ENCODE data around the gene KDM6A. TPM values are rescaled to one million over a fixed set of nuclear protein-coding genes. Genes with fewer than 3 reads are reported as not detected.
A peak's percentile ranks its signal among the peaks of the same experiment; 100 is the strongest.
"Not testable (repeated sequence)": the region's sequence is repeated elsewhere in the genome, so short reads cannot be mapped to it uniquely, and the experiment has no call there.

The KDM6A gene
- polyA plus RNA-seq, 1 donor from 2014 or later: 13.2 TPM

- H3K4me1 Mint-ChIP-seq, H3K27me3 Mint-ChIP-seq, H3K4me3 Mint-ChIP-seq, H3K36me3 Mint-ChIP-seq, H3K27ac Mint-ChIP-seq, H3K9me3 Mint-ChIP-seq: not testable (repeated sequence)
Observed at GRCh38 chrX:45059906-45060305, 186.9 kb downstream of the KDM6A start.

GRCh38 chrX:45063319-45064095, 190.5 kb downstream of the KDM6A start:
- Mint-ChIP-seq H3K27me3 (no peaks in the 10 kb centered on the region), H3K4me3 (no peak overlapping the region), H3K4me1 (peaks cover 2 to 17% (median 6%) of the 10 kb centered on the region in 3 donors), H3K36me3 (peaks cover under 1% of the 10 kb centered on the region), H3K9me3 (no peaks in the 10 kb centered on the region), H3K27ac (peak overlapping the region in 1 of 3 donors; percentile 43)

GRCh38 chrX:45068569-45068968, 195.6 kb downstream of the KDM6A start:
- Mint-ChIP-seq H3K4me1 (peaks cover 32 to 43% (median 34%) of the 10 kb centered on the region in 3 donors), H3K9me3 (no peaks in the 10 kb centered on the region), H3K4me3 (no peak overlapping the region), H3K27me3 (no peaks in the 10 kb centered on the region), H3K36me3 (peaks cover 3% of the 10 kb centered on the region), H3K27ac (peak overlapping the region in 1 of 3 donors; percentile 53)

GRCh38 chrX:45070116-45071007, 197.4 kb downstream of the KDM6A start:
- Mint-ChIP-seq H3K4me3 (peak overlapping the region in 3 of 4 donors; percentile 21 to 41 (median 38)), H3K36me3 (peaks cover 3% of the 10 kb centered on the region), H3K9me3 (no peaks in the 10 kb centered on the region), H3K4me1 (peaks cover 42 to 46% (median 45%) of the 10 kb centered on the region in 3 donors), H3K27me3 (no peaks in the 10 kb centered on the region), H3K27ac (peak overlapping the region in 2 of 3 donors; percentile 12 to 24)

- Mint-ChIP-seq H3K4me1 (peaks cover 46 to 58% (median 48%) of the 10 kb centered on the region in 3 donors), H3K27ac (peak overlapping the region in 1 of 3 donors; percentile 23), H3K4me3 (peak overlapping the region in 3 of 4 donors; percentile 30 to 77 (median 63))
- H3K36me3 Mint-ChIP-seq, H3K9me3 Mint-ChIP-seq, H3K27me3 Mint-ChIP-seq: not testable (repeated sequence)
Observed at GRCh38 chrX:45073011-45073410, 200.0 kb downstream of the KDM6A start.

- H3K36me3 Mint-ChIP-seq: peaks cover 5% of the 10 kb centered on the region
- H3K9me3 Mint-ChIP-seq: no peaks in the 10 kb centered on the region
- no peak overlapping the region for H3K27ac Mint-ChIP-seq
- peak overlapping the region in 2 of 4 donors; percentile 24 to 86 for H3K4me3 Mint-ChIP-seq
- H3K4me1 Mint-ChIP-seq: peaks cover 28 to 33% (median 33%) of the 10 kb centered on the region in 3 donors
- no peaks in the 10 kb centered on the region for H3K27me3 Mint-ChIP-seq
Observed at GRCh38 chrX:45077748-45078424, 204.9 kb downstream of the KDM6A start.

- Mint-ChIP-seq H3K27me3 (no peaks in the 10 kb centered on the region), H3K4me1 (peaks cover 6 to 15% (median 7%) of the 10 kb centered on the region in 3 donors), H3K4me3 (no peak overlapping the region), H3K36me3 (peaks cover 15% of the 10 kb centered on the region), H3K9me3 (no peaks in the 10 kb centered on the region), H3K27ac (no peak overlapping the region)
Observed at GRCh38 chrX:45083314-45083713, 210.3 kb downstream of the KDM6A start.

GRCh38 chrX:45110494-45110893, 237.5 kb downstream of the KDM6A start:
- Mint-ChIP-seq H3K4me1 (peaks cover 0 to 5% (median 0%) of the 10 kb centered on the region in 3 donors), H3K27me3 (no peaks in the 10 kb centered on the region), H3K4me3 (peak overlapping the region in 1 of 4 donors; percentile 12), H3K9me3 (peaks cover 0 to 7% (median 2%) of the 10 kb centered on the region in 3 donors), H3K27ac (peak overlapping the region in 1 of 3 donors; percentile 14), H3K36me3 (peaks cover 33% of the 10 kb centered on the region)

- Mint-ChIP-seq H3K4me3 (no peak overlapping the region), H3K36me3 (peaks cover 8% of the 10 kb centered on the region), H3K9me3 (peaks cover 9 to 18% (median 10%) of the 10 kb centered on the region in 3 donors)
Observed at GRCh38 chrX:45126158-45126557, 253.2 kb downstream of the KDM6A start.

GRCh38 chrX:45128896-45129454, 256.0 kb downstream of the KDM6A start:
- Mint-ChIP-seq H3K4me1 (no peaks in the 10 kb centered on the region), H3K27me3 (peaks cover 2% of the 10 kb centered on the region), H3K9me3 (peaks cover 7 to 25% (median 10%) of the 10 kb centered on the region in 3 donors), H3K4me3 (no peak overlapping the region), H3K27ac (no peak overlapping the region), H3K36me3 (peaks cover 6% of the 10 kb centered on the region)

More at GRCh38 chrX:45126158-45126557, 253.2 kb downstream of the KDM6A start:
- Mint-ChIP-seq H3K4me1 (no peaks in the 10 kb centered on the region), H3K27ac (peak overlapping the region in 1 of 3 donors; percentile 84), H3K27me3 (peaks cover 2% of the 10 kb centered on the region)

- Mint-ChIP-seq H3K27ac (no peak overlapping the region), H3K9me3 (peaks cover 3 to 13% (median 5%) of the 10 kb centered on the region in 3 donors), H3K4me1 (no peaks in the 10 kb centered on the region), H3K36me3 (peaks cover 4% of the 10 kb centered on the region), H3K27me3 (no peaks in the 10 kb centered on the region), H3K4me3 (no peak overlapping the region)
Observed at GRCh38 chrX:45133465-45133864, 260.5 kb downstream of the KDM6A start.

- H3K27me3 Mint-ChIP-seq: no peaks in the 10 kb centered on the region
- H3K9me3 Mint-ChIP-seq: peaks cover 3 to 13% (median 5%) of the 10 kb centered on the region in 3 donors
- no peaks in the 10 kb centered on the region for H3K4me1 Mint-ChIP-seq
- no peak overlapping the region for H3K27ac Mint-ChIP-seq
- peaks cover 4% of the 10 kb centered on the region for H3K36me3 Mint-ChIP-seq
- H3K4me3 Mint-ChIP-seq: no peak overlapping the region
Observed at GRCh38 chrX:45134315-45134731, 261.3 kb downstream of the KDM6A start.

- Mint-ChIP-seq H3K4me3 (no peak overlapping the region), H3K27ac (no peak overlapping the region), H3K4me1 (peaks cover 0 to 2% (median 0%) of the 10 kb centered on the region in 3 donors), H3K27me3 (no peaks in the 10 kb centered on the region), H3K9me3 (peaks cover 3 to 13% (median 5%) of the 10 kb centered on the region in 3 donors), H3K36me3 (peaks cover 4% of the 10 kb centered on the region)
Observed at GRCh38 chrX:45134775-45135174, 261.8 kb downstream of the KDM6A start.

GRCh38 chrX:45135391-45136075, 262.5 kb downstream of the KDM6A start:
- H3K9me3 Mint-ChIP-seq, H3K4me3 Mint-ChIP-seq, H3K4me1 Mint-ChIP-seq, H3K36me3 Mint-ChIP-seq, H3K27me3 Mint-ChIP-seq: not testable (repeated sequence)
- peak overlapping the region in 1 of 3 donors; percentile 43 for H3K27ac Mint-ChIP-seq

Data from IgD-negative memory B cell (primary cell).